Stimulated activated CD8-positive, alpha-beta memory T cell treated with anti-CD3 and anti-CD28 coated beads, Interleukin-12 subunit alpha, Interleukin-12 subunit beta, amount 100 ng/mL, for 4 hours (primary cell): ENCODE results near the gene RBMS1.

Experiments
- DNase-seq: peaks from one replicate; pipeline ENCODE4 v3.0.0-alpha.2; 2020; ENCODE audit warnings: low read depth

Gene RBMS1

DNA sequence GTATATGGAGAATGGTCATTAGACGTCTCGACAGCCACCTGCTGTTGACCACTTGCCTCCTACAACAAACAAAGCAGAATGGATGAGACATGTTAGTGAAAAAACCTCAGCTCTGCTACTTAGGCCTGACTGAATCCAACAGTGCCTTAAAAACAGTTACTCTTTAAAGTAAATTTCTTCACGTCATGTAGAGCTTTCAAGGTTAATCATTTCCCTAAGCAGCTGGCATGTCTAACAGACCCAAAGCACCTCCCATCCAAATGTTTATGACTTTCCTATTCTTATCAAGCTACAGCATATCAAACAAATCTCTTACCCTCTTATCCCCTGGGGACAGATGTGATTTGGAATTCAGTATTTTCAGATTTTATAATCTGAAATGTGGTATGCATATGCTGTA lies 218.0 kb downstream of the RBMS1 start:
- no peak for DNase-seq

- no peak for DNase-seq
Observed at GRCh38 chr2:160271171-160272086, 222.2 kb downstream of the RBMS1 start.

DNA sequence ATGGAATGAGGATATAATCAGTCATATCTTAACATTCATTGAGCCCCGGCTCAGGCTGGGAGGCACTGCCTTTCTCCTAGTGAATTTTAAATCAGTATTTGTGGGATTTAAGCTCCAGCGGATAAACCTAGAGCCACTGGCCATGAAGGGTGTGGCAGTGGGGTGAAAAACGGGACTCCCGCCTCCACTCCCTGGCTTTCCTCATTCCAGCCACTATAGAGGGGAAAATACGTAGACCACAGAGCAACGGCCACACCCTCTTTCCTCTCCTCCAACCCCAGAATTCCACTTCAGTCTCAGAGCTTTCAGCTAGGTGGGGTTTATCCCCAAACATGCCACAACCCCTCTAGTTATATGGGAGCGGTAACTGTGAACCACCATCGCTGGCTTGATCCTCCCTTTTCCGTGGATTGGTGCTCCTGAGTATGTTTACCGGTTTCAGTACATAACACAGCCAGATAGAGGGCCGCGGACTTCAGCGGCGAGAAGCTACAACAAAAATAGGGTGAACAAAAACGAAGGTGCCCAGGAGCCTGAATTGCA lies 223.0 kb downstream of the RBMS1 start:
- no peak for DNase-seq

GRCh38 chr2:160269803-160270570 lies 223.6 kb downstream of the RBMS1 start:
- DNase-seq = peak; percentile 53

GRCh38 chr2:160269365-160269764 lies 224.2 kb downstream of the RBMS1 start:
- no peak for DNase-seq

DNA sequence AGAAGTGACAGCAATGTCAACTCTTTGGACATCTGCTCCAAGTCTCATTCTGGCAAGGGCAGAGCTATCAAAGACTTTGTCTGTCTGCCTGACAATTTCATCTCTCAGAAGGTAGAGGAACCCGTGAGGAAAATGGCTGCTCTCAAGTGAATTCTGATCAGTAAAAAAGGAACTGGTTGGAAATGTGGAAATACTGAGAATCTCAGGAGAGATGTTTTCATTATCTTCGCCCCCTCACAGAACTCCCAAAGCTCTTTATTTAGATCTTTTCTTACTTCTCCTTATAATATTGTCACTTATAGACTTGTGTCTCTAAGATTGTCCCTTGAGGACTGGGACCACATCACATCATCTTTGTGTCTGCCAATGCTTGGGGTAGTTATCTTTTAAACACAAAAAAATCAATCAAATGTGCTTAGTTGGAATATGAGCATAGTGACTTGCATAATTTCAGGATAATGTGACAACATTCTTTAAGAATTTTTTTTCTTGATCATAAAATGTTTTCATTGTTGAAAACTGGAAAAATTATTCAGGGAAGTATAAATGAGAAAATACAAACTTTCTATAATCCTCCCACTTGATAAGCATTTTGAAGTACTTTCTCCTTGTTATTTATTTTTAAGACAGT lies 225.3 kb downstream of the RBMS1 start:
- no peak for DNase-seq

DNA sequence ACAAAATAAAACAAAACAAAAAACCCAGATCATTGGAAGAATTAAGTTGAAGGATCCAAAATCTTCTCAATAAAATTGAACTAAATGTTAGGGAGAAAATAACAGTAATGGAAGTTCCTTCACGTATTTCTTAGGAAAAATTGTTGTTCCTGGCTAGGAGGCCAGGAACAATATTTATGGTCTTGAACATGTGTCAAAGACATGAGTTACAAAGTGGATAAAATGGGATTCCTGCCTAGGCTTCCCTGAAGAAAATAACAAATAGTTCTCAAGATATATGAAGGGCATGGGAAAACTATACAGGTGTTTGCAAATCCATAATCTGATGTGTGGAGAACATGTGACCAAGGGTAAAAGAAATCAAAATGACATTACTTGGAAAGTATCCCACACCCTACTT lies 225.9 kb downstream of the RBMS1 start:
- no peak for DNase-seq

GRCh38 chr2:160267022-160267421 lies 226.6 kb downstream of the RBMS1 start:
- no peak for DNase-seq

DNA sequence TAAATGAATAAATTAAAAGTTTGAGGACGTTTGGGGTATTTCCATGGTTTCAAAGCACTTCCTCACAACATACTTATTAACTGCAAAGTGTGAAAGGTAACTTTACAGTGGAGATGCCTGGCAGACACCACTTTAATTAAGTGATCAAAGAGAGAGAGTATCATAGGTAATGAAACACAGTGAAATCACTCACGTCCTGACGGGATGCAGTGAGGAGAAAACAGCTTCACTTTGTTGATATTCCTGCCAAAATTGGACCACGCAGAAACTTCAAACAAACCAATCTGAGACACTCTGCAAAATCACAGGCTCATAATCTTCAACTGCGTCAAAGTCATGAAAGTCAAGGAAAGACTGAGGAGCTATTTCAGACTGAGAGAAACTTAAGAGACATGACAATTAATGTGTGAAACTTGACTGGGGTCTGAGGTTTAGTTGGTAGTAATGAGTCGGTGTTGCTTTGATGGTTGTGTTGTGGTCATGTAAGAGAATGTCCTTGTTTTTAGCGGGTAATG lies 227.5 kb downstream of the RBMS1 start:
- DNase-seq = no peak

DNA sequence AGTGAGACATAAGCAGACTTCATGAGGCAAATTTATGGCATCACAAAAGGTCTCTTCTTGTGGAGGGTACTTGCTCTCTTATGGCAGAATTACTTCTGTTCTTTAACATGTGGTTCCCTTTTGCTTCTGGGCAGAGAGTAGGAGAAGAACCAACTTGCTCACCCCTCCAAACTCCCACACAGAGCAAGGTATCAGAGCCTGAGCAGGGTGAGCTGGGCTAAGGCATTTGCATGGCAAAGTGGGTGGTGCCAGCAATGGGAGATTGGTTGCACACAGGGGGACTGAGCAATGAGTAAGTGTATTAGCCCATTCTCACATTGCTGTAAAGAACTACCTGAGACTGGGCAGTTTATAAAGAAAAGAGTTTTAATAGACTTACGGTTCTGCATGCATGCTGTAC lies 229.3 kb downstream of the RBMS1 start:
- DNase-seq = no peak

DNA sequence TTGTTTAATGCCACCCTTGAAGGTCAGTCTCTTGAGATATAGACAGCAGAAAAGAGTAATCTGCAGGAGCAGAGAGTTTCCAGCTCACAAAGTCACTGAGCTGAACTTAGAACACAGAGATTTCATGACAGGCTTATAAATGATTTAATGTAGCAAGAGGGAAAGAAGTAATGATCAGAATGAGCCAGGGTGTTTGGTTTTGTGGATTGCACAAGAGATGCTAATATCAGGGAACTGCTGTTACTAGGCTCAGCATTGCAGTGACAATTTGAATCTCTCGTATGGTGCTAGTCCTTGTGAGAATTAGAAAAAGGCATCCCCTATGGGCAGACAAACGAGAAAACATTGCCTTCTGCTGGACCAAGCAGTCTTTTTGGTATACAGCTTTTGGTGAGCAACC lies 231.9 kb downstream of the RBMS1 start:
- DNase-seq = no peak

GRCh38 chr2:160258492-160258805 lies 235.2 kb downstream of the RBMS1 start:
- no peak for DNase-seq

DNA sequence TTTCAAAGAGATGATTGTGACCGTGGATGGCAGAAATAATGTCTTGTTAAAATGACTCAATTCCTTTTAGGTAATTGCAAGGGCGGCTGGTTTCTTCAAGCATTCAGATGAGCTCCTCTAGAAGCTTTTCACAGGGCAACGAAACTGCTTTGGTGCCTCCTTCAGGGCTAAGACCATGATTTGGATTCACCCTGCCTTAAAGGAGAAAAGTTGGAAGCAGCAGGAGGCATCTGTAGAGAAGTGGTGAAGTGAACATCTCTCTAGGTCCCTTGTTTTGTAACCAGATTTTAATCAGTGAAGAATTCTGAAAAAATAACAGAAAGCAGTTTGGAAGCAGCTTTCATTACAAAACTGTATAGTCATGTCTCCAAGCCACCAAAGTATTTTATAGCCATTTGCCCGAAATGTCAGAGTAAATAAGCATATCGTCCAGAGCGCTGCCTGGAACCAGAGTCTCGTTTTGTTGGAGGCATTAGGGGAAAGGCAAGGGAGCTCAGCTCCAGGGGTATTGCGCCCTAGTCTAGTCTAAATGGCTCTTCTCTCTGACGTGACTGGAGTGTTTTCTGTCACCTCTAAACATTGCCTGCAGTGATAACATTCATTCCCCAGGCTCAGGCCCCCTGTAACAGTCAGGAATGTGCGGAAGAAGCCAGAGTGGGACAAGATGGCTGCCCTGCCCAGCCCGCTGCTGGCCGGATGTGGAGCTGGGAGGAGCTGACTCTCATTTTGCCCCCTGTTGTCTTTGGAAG lies 235.7 kb downstream of the RBMS1 start:
- DNase-seq = no peak

GRCh38 chr2:160257041-160257742 lies 236.4 kb downstream of the RBMS1 start:
- DNase-seq = no peak

DNA sequence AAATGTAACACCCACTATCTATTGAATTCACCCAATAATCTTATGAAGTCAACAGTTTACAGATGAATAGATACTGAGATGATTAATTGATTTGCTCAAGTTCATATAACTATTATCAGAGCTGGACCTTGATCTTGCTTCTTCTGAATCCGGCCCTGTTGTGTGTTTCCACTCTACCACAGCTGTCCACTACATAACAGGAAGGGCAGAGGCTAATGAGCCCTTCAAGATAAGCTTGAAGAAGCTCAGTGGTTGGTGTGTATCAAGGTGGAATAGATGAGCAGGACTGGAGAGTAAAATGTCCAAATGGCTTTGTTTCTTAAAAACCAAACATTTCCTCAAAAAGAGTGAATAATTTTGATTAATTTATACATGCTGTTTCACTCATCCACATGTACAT lies 237.1 kb downstream of the RBMS1 start:
- DNase-seq = no peak

GRCh38 chr2:160255408-160255807 lies 238.2 kb downstream of the RBMS1 start:
- no peak for DNase-seq

DNA sequence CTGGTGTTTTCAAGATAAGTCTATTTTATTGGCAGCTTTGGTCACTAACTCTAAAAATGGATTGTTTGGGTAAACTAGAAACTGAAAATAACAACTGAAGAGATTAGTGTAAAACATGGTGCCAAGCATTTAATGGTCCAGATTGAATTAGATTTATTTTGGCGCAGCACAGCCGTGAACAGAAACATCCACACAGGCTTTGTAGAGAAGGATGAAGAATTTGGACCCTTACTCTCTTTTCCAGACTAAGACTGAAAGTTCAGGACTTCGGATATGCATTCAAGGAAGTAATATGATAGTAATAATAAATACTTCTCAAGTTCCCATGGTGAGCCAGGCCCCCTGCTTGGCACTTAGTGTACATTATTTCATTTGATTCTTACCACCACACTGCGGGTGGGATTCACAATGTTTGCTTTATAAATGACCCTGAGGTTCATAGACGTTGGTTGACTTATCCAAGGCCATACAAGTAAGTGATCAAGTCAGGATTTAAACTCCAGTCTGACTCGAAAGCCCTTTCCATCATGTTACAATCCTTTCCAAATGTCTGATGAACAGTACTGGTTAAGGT lies 239.3 kb downstream of the RBMS1 start:
- DNase-seq = no peak

DNA sequence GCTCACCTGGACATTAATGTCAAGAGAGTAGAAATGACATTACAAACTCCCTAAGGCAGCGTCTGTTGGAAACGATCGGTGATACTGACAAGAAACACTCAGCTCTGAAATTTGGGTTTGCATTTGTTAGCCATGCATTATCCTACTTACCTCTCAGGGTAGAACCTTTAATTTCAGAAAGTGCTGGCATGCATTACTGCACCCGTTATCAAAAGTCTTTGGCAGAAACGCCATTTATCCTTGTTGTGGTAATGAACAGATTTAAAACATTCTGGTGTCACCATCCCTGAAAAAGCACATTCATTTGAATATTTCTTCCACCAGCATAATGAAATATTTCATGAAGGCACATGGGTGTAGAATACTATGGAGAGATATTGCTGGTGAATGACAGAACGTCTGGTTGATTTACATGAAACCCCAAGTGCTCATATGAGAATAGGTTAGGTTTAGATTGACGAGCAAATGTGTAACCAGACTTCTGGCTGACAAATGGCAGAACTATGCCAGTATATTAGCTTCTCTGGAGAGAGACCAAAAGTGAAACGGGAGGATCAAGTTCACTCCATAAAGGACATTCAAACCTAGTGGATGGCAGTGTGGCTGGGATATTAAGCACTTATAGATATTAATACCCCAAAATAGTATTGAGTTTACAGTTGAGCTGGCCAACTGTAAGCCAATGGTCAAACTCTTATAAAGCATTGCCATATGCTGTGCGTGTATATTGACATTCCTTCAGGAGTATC lies 240.0 kb downstream of the RBMS1 start:
- DNase-seq = no peak

GRCh38 chr2:160252900-160253299 lies 240.7 kb downstream of the RBMS1 start:
- no peak for DNase-seq

- no peak for DNase-seq
Observed at GRCh38 chr2:160252278-160252887, 241.2 kb downstream of the RBMS1 start.
